Measurements from ENCODE around the gene HYAL3. TPM values are rescaled to one million over a fixed set of nuclear protein-coding genes. Genes with fewer than 3 reads are reported as not detected.

HYAL3 gene
- total and polyA plus RNA-seq, 2 of the 13 experiments (the other 11 are each of a cell fraction or from before 2014, with no cell fraction given) = 5.5 to 10.4 TPM

DNA sequence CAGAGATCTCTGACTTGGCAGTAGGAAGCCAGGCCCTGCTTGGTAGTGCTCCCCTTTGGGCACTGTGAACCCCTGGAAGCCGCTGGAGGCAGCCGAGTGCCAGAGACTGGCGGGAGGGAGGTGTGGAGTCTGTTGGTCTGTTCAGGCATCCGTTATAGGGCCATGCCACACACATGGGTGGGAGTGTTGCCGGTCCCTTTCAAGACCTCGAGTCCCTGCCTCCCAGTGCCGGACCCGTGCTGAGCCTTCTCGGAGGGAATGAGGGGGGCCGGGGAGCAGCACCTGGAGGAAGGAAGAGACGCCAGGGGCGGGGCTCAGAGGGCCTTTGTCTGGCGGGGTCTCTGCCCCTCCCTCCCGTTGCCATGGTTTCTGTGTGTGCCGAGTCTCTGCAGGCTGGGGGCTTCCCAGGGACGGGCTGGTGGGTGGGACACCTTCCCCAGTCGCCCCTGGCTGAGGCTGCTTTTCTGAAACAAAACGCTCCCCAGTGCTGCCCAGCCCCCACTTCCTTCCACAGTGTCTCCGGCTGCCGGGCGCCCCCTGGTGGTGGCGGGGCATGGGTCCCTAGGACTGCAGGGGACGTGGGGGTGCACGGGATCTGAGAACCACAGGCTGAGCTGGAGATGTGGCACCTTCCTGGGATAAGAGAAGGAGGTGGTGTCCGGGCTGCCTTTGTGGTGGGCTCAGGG lies 53.2 kb downstream of the HYAL3 start (continued):
- TF ChIP-seq BATF2 (CRISPR knock-in tag; IDR thresholded peaks at IDR 0.05) (no peak), TGIF2 (CRISPR knock-in tag; IDR thresholded peaks at IDR 0.05) (no peak; the same call in 1 of the 2 replicates), ZNF253 (CRISPR knock-in tag; IDR thresholded peaks at IDR 0.05; ENCODE audit: borderline replicate concordance) (no peak), ZNF329 (CRISPR knock-in tag; IDR thresholded peaks at IDR 0.05; ENCODE audit: low read depth) (no peak), DRAP1 (CRISPR knock-in tag; IDR thresholded peaks at IDR 0.05) (peak; percentile 51; the same call in 1 of the 2 replicates), FOXA3 (CRISPR knock-in tag; IDR thresholded peaks at IDR 0.05) (peak; percentile 16; the same call in 1 of the 2 replicates), PPARG (CRISPR knock-in tag; conservative IDR thresholded peaks at IDR 0.05) (no peak), ZNF724P (CRISPR knock-in tag; IDR thresholded peaks at IDR 0.05; ENCODE audit: borderline replicate concordance) (no peak), TRIM22 (IDR thresholded peaks at IDR 0.05) (no peak), ZNF660 (CRISPR knock-in tag; IDR thresholded peaks at IDR 0.05; ENCODE audit: borderline replicate concordance, low read depth) (no peak), ZNF33B (CRISPR knock-in tag; IDR thresholded peaks at IDR 0.05) (no peak), ZNF646 (CRISPR knock-in tag; IDR thresholded peaks at IDR 0.05) (no peak), ERF (CRISPR knock-in tag; IDR thresholded peaks at IDR 0.05) (peak; percentile 85)
- TF ChIP-seq, protein P1, sequence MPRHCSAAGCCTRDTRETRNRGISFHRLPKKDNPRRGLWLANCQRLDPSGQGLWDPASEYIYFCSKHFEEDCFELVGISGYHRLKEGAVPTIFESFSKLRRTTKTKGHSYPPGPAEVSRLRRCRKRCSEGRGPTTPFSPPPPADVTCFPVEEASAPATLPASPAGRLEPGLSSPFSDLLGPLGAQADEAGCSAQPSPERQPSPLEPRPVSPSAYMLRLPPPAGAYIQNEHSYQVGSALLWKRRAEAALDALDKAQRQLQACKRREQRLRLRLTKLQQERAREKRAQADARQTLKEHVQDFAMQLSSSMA (CRISPR knock-in tag; IDR thresholded peaks at IDR 0.05) = 0 out of 2 replicates have a peak, but pooled peaks have one; percentile 35
- TF ChIP-seq, protein P2, sequence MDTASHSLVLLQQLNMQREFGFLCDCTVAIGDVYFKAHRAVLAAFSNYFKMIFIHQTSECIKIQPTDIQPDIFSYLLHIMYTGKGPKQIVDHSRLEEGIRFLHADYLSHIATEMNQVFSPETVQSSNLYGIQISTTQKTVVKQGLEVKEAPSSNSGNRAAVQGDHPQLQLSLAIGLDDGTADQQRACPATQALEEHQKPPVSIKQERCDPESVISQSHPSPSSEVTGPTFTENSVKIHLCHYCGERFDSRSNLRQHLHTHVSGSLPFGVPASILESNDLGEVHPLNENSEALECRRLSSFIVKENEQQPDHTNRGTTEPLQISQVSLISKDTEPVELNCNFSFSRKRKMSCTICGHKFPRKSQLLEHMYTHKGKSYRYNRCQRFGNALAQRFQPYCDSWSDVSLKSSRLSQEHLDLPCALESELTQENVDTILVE (CRISPR knock-in tag; IDR thresholded peaks at IDR 0.05) = 0 out of 2 replicates have a peak, but pooled peaks have one; percentile 33
- TF ChIP-seq, protein P3, sequence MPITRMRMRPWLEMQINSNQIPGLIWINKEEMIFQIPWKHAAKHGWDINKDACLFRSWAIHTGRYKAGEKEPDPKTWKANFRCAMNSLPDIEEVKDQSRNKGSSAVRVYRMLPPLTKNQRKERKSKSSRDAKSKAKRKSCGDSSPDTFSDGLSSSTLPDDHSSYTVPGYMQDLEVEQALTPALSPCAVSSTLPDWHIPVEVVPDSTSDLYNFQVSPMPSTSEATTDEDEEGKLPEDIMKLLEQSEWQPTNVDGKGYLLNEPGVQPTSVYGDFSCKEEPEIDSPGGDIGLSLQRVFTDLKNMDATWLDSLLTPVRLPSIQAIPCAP (CRISPR knock-in tag; IDR thresholded peaks at IDR 0.05; ENCODE audit: low read depth) = no peak
